ENCODE data around the gene KCNJ5.

Gene KCNJ5

GRCh38 chr11:128931066-128931465 is 39.9 kb downstream of the KCNJ5 start:
- TF ChIP-seq, protein P1, sequence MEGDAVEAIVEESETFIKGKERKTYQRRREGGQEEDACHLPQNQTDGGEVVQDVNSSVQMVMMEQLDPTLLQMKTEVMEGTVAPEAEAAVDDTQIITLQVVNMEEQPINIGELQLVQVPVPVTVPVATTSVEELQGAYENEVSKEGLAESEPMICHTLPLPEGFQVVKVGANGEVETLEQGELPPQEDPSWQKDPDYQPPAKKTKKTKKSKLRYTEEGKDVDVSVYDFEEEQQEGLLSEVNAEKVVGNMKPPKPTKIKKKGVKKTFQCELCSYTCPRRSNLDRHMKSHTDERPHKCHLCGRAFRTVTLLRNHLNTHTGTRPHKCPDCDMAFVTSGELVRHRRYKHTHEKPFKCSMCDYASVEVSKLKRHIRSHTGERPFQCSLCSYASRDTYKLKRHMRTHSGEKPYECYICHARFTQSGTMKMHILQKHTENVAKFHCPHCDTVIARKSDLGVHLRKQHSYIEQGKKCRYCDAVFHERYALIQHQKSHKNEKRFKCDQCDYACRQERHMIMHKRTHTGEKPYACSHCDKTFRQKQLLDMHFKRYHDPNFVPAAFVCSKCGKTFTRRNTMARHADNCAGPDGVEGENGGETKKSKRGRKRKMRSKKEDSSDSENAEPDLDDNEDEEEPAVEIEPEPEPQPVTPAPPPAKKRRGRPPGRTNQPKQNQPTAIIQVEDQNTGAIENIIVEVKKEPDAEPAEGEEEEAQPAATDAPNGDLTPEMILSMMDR (IDR thresholded peaks at IDR 0.05) = no peak

DNA sequence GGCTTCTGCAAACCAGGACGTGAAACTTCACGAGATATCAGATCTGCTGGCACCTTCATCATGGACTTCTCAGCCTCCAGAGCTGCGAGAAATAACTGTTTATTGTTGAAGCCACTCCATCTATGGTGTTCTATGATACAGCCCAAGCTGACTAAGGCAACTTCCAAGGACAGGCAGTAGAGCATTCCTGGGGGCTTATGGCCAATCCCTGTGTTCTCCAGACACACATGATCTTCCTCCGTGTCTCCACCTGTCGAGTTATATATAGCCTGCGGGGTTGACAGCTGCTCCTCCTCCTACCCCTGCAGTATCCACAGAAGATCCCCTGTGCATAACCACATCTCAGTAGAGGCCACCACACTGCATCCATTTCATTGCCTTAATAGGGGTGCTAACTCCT is 40.5 kb downstream of the KCNJ5 start:
- TF ChIP-seq, protein P1 (IDR thresholded peaks at IDR 0.05) = no peak

DNA sequence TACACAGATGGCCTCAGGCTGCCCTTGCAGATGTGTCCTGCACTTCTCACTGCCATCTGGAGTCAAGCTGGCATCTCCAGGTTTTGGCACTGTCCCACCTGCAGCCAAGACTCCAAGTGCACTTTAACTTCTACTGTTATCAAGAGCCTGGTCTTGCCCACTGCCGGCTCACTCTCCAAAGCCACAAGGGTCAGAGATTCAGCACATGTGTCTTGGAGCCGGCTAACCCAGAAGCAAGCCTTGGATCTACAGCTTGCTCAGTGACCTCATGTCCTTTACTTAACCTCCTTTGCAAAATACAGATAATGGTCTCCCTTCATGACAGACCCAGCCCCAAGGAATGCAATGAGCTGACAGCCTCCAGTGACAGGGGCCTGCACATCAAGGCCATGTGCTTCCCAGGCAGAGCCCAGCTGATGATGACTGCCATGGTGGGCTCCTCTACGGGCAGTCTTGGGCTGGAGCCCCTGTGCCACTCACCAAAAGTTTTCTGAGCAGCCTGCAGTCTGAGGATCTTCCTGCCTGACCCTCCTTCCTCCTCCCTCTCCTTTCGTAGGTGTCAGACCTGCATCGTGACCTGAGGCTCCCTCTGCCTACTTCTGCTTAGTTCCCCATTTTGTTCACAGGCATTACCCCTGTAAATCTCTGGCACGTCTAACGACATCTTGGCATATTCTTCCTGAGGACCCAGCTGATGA is 42.5 kb downstream of the KCNJ5 start:
- TF ChIP-seq, protein P1 (IDR thresholded peaks at IDR 0.05) = no peak

DNA sequence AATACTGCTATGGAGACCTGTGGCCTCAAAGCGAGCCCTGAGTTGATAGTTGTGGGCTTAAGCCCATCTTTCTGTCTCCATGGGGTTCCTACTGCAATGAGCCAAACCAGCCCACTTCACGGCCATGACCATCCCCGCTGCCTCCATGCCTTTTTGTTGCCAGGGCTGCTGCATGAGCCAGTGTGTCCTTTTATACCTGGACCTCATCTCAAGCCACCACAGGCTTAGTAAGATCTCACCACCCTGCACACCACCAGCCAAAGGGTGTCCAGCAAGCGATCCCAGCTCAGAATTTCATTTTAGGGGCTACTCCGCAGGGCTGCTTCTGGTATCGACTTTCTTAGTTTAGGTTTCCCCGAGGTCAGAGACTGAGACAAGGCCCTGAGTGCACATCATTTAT is 43.2 kb downstream of the KCNJ5 start:
- TF ChIP-seq, protein P1 (IDR thresholded peaks at IDR 0.05) = no peak

DNA sequence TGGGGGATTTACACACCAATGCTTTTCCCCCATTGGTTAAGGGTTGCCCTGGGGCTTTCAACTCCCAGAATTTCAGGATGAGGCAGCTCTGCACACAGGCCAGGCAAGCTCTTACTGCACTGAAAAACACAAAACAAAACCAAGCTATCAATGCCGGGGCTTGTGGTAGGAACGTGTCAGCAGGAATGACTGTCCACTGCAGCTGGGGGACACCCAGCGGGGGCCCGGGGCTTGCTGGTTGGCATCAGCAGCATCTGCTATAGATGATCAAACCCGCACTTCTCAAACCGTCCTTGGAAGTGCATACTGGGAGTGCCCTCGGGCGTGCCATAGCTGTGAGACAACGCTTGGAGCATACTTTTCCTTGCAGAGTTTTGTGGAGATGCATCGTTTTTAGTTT is 43.8 kb downstream of the KCNJ5 start:
- TF ChIP-seq, protein P1 (IDR thresholded peaks at IDR 0.05) = no peak

DNA sequence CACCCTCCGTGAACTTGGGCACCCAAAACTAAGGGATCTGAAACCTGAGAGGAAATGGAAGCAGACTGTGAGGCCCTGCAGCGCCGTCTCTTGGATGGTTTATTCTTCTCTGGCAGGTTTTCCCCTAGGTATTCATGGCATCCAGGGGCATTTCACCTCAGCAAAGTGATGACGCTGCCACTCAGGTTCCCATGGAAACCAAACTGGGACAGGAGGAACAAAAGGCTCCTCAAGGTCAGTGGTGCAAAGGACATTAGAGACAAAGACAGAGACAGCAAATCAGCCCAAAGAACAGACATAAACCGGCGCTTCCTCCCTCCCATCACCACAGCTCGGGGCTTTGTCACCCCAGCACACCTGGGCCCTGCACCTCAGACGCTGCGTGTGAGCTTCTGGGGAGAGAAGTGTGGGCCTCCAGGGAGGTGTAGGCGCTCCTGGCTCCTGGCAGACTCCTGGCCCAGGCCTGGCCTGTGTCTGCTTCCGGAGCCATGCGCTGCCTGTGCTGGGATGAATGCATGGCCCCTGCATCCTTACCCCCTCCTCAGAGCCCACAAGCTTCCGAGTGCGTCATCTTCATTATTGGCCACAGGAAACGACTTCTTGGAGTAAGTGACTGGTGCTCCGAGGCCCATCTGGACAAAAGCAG is 45.6 kb downstream of the KCNJ5 start:
- TF ChIP-seq, protein P1 (IDR thresholded peaks at IDR 0.05) = no peak

- TF ChIP-seq, protein P1 (IDR thresholded peaks at IDR 0.05) = no peak
Measured at GRCh38 chr11:128937480-128937879, 46.3 kb downstream of the KCNJ5 start.
